PC-3 (cell line): ENCODE measurements around the gene MAGI1.

Source experiments
- EZH2 ChIP-seq: fragments of 300-600 bp; sonication (generic); IDR thresholded peaks from one replicate; pipeline ENCODE4 v1.6.1; 2017; ENCODE audit warnings: antibody characterized with exemption, mild to moderate bottlenecking, low read length; ENCODE audit not compliant: unreplicated experiment
- EZH2phosphoT487 ChIP-seq: fragments of 300-600 bp; sonication (generic); IDR thresholded peaks from 2 replicates; pipeline ENCODE4 v1.6.1; 2018; ENCODE audit warnings: mild to moderate bottlenecking, antibody characterized with exemption, low read length, borderline replicate concordance
- TF ChIP-seq, protein P1 (sequence below): fragments of 300-600 bp; sonication (generic); conservative IDR thresholded peaks from 2 replicates; pipeline ENCODE4 v1.5.1; 2017; ENCODE audit warnings: antibody characterized with exemption, low read depth, mild to moderate bottlenecking, low read length

DNA sequence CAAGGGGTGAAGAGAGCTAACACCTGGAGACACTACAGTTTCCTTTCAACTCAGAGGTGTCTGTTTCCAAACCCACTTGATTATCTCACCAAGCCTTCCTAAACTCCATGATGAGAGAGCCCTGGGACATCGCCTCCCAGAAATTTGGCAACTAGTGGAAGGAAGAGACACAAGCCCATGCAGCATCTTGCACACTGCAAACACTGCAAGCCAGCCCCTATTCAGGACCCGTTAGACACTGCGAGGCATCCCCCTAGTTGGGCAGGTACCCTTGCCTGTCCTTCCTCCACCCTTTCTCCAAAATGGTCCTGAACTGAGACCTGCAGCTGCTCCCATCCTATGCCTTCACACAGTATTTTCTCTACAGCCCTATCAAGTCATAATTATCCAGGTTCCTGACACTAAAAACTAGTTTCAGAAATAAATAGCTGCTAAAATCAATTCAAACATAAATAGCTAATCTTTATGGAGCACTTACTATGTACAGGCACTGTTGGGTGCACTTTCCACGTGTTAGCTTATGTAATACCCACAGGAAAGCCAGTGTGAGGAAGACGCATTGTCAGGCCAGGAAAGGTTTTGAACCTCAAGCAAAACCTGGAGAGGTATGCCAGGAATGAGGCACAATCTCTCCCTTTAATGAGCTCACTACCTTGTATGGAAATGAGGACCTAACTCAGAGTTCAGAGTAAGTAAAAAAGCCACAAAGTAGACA, 2.8 kb downstream of the MAGI1 start:
- TF ChIP-seq, protein P1, sequence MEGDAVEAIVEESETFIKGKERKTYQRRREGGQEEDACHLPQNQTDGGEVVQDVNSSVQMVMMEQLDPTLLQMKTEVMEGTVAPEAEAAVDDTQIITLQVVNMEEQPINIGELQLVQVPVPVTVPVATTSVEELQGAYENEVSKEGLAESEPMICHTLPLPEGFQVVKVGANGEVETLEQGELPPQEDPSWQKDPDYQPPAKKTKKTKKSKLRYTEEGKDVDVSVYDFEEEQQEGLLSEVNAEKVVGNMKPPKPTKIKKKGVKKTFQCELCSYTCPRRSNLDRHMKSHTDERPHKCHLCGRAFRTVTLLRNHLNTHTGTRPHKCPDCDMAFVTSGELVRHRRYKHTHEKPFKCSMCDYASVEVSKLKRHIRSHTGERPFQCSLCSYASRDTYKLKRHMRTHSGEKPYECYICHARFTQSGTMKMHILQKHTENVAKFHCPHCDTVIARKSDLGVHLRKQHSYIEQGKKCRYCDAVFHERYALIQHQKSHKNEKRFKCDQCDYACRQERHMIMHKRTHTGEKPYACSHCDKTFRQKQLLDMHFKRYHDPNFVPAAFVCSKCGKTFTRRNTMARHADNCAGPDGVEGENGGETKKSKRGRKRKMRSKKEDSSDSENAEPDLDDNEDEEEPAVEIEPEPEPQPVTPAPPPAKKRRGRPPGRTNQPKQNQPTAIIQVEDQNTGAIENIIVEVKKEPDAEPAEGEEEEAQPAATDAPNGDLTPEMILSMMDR = no peak
- no peak for TF ChIP-seq EZH2
- TF ChIP-seq EZH2phosphoT487 = no peak
